GM13977 (cell line): ENCODE results near the gene JCAD.

Experiments used
- DNase-seq: peaks from one replicate; pipeline ENCODE4 v3.0.0; 2012; ENCODE audit warnings: low spot score
- CTCF ChIP-seq: IDR thresholded peaks from 2 replicates; pipeline ENCODE4 v1.5.1; 2012; ENCODE audit warnings: mild to moderate bottlenecking, control low read depth; ENCODE audit not compliant: insufficient read depth; ENCODE audit errors: extremely low read depth, missing control alignments
- in situ Hi-C: fragments of 300-500 bp; cut with MboI; formaldehyde crosslinking; loops from one replicate; pipeline ENCODE4 v1.12.0; 2022; ENCODE audit warnings: low sequenced_read_pairs, low pct_unique_long_range_greater_than_20kb, mixed read lengths, inconsistent platforms; ENCODE audit not compliant: unreplicated experiment

The JCAD gene

GRCh38 chr10:29966269-29966668 lies 93.1 kb downstream of the JCAD start:
- no peak for DNase-seq
- in situ Hi-C loops = no loop called here
- TF ChIP-seq CTCF = no peak
